Lower leg skin (tissue), 4 donors: ENCODE data around the gene AP2A1. TPM values are rescaled to one million over a fixed set of nuclear protein-coding genes. Genes with fewer than 3 reads are reported as not detected.

Source experiments
- DNase-seq, 2 donors: peaks; one replicate each; pipeline ENCODE4 v3.0.0-alpha.2; 2019; ENCODE audit warnings: low spot score in 2 of 2
- H3K4me3 ChIP-seq: fragments of 200-600 bp; sonication (generic); 2 replicates; pipeline ENCODE4 v1.5.1; 2017; ENCODE audit warnings: mild to moderate bottlenecking, low read depth; ENCODE audit not compliant: poor library complexity, severe bottlenecking
- CTCF ChIP-seq, 3 donors: fragments of 450-650 bp; IDR thresholded peaks; one replicate each; pipeline ENCODE4 v1.5.1; 2016; ENCODE audit warnings: antibody characterized with exemption in 3 of 3, mild to moderate bottlenecking in 3 of 3, moderate library complexity in 2 of 3
- POLR2A ChIP-seq, 2 donors: fragments of 450-650 bp; IDR thresholded peaks; one replicate each; pipeline ENCODE4 v1.6.1; 2016 to 2017; ENCODE audit warnings: antibody characterized with exemption in 2 of 2, mild to moderate bottlenecking in 1 of 2, moderate library complexity in 1 of 2
- WGBS, 2 donors: methylation state at CpG; one replicate each; pipeline ENCODE4 v1.1.5; 2018; 5-methylcytosine and 5-hydroxymethylcytosine counted together
- intact Hi-C: fragments of 100-400 bp; cut with DNase I; formaldehyde crosslinking; loops from one replicate; pipeline ENCODE4 v1.15.0; 2023; ENCODE audit warnings: low total_unique reads
- total RNA-seq, 4 donors: library from RNA; depleted of rRNA; stranded (reverse); fragments of >200 nt; gene quantifications; one replicate each; pipeline ENCODE4 v1.1.0, GENCODE V29; 2016

Gene AP2A1
- total RNA-seq, 4 donors from 2014 or later = 112 to 123 (median 116) TPM

GRCh38 chr19:49799271-49799797, 32.5 kb downstream of the AP2A1 start:
- intact Hi-C loops = no loop called here

GRCh38 chr19:49799798-49800376, 33.1 kb downstream of the AP2A1 start:
- TF ChIP-seq CTCF (IDR thresholded peaks at IDR 0.05) (no peak), POLR2A (IDR thresholded peaks at IDR 0.05) (no peak)
- intact Hi-C loops = no loop called here
- no peak for DNase-seq
- no peak overlapping the region for H3K4me3 ChIP-seq
- 94 to 95% methylated on average over 18 to 24 of the region's 25 CpGs for WGBS, 2 donors

More at GRCh38 chr19:49799271-49799797, 32.5 kb downstream of the AP2A1 start:
- no peak for DNase-seq
- H3K4me3 ChIP-seq = no peak overlapping the region
- WGBS, 2 donors = 88 to 89% methylated on average over 27 to 28 of the region's 28 CpGs
- TF ChIP-seq CTCF (IDR thresholded peaks at IDR 0.05) = no peak
- no peak for TF ChIP-seq POLR2A (IDR thresholded peaks at IDR 0.05)

- TF ChIP-seq POLR2A (IDR thresholded peaks at IDR 0.05) (no peak), CTCF (IDR thresholded peaks at IDR 0.05) (no peak)
- DNase-seq = no peak
- intact Hi-C loops = no loop called here
- H3K4me3 ChIP-seq = no peak overlapping the region
- 93 to 98% methylated on average over 10 of the region's 10 CpGs for WGBS, 2 donors
Observed at GRCh38 chr19:49800771-49801170, 34.0 kb downstream of the AP2A1 start.

- TF ChIP-seq POLR2A (IDR thresholded peaks at IDR 0.05) (no peak), CTCF (IDR thresholded peaks at IDR 0.05) (no peak)
- WGBS, 2 donors = 84 to 92% methylated on average over 12 to 23 of the region's 32 CpGs
- no peak overlapping the region for H3K4me3 ChIP-seq
- intact Hi-C loops = no loop called here
- DNase-seq = no peak
Observed at GRCh38 chr19:49801401-49801888, 34.6 kb downstream of the AP2A1 start.

GRCh38 chr19:49801966-49802661, 35.3 kb downstream of the AP2A1 start:
- WGBS, 2 donors = 51 to 76% methylated on average over 24 to 33 of the region's 38 CpGs
- no peak for TF ChIP-seq POLR2A (IDR thresholded peaks at IDR 0.05)
- no peak for TF ChIP-seq CTCF (IDR thresholded peaks at IDR 0.05)
- no peak overlapping the region for H3K4me3 ChIP-seq
- intact Hi-C loops = no loop called here
- peak; percentile 73 to 96 for DNase-seq
